ENCODE measurements around the gene TMBIM6.
"Not testable (repeated sequence)": the region's sequence is repeated elsewhere in the genome, so short reads cannot be mapped to it uniquely, and the experiment has no call there.

Gene TMBIM6, protein sequence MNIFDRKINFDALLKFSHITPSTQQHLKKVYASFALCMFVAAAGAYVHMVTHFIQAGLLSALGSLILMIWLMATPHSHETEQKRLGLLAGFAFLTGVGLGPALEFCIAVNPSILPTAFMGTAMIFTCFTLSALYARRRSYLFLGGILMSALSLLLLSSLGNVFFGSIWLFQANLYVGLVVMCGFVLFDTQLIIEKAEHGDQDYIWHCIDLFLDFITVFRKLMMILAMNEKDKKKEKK

DNA sequence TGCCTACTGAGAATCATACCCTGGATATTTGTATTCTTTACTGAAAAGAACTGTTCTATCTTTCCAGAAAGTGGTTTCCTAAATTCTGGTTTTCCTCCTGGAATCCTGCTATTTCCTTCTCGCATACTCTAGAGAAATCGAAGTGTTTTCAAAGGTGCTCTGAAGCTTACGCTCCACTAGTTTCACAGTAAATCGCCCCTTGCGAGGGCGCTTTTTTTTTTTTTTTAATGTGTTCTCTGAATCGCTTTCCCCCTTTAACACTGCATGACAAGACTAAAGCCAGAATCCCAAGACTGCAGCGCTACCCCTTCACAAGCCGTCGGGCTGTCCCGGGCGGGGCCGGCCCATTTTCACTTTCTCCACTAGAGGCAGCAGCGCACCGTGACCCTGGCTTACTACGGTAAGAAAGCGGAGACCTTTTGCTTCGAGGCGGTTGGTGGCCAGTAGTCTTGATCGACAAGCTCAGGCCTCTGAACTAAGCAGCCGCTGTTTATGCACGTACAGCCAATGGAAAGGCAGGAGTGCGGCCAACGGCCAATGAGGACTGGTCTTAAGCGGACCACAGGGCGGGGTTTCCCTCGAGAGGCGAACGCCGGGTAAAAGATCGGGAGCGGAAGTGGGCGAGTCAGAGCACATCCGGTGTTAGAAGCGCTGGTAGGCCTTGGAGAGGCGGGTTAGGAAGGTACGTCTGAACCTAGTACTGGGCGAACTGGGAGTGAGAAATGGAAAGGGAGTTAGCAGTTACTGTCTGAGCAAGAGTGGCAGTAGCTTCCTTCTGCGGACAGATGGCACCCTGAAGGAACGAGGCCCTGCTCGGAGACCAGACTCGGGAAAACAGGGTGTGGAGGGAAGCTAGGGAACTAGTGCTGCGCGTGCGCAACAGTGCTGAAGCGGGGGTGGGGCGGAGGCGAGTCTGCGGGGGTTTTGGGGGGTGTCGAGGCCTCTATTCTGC is at the start of gene TMBIM6:
TMBIM6 (plus strand) TSS at position 628 of the 952 bp plus-strand sequence. CDS start 10,937 bp downstream, outside the sequence.
- peak; percentile 100 for DNase-seq (ENCODE audit: low spot score)

DNA sequence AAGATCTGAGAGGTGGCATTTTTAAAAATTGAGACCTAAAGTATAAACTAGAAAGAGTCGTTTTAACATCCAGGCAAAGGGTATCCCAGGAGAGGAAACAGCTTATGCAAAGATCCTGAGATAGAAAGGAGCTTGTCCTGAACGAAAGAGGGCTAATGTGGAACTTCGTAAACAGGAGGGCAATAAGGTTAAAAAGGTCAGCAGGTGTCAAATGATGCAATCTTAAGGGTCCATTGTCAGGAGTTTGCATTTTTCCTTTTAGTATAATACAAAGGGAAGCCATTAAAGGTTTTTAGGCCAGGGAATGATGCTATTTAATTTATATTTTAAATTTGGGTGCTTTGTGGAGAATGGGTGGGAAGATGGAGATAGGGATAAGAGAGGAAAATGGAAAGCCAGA is 48.5 kb upstream of the TMBIM6 start:
- no peak for DNase-seq (ENCODE audit: low spot score)

DNA sequence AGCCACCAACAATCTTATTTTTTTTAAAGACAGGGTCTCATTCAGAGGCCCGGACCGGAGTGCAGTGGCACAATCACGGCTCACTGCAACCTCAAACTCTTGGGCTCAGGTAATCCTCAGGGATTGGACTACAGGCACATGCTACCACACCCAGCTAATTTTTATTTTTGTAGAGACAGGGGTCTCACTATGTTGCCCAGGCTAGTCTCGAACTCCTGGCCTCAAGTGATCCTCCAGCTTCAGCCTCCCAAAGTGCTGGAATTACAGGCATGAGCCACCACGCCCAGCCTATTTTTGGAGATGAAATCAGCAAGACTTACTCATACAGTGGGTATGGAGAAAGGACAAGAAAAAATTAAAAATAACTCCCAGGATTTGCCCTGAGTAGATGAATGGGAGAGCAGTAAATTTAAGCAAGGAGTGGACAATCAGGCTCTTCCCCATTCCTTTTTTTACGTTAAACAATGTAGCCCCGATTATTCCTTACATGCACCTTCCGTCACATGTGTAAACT is 47.4 kb upstream of the TMBIM6 start:
- no peak for DNase-seq (ENCODE audit: low spot score)

DNA sequence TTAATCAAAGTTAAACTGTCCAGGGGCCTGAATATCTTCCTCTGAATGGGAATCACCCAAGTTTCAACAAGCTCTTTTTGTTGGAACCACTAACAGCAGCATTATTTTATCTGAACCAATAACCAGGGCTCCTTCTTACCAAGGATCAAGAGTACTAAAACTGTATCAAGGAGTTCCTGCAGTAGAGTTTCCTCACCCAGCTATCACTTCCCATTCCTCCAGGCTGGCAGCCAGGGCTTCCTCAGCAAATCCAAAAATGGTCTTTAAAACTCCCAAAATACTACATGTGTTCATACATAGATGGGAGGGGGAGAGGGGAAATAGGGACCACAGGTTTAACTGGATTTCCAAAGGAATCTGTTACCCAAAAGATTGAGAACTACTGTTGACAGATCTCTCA is 44.6 kb upstream of the TMBIM6 start:
- DNase-seq (ENCODE audit: low spot score): no peak

DNA sequence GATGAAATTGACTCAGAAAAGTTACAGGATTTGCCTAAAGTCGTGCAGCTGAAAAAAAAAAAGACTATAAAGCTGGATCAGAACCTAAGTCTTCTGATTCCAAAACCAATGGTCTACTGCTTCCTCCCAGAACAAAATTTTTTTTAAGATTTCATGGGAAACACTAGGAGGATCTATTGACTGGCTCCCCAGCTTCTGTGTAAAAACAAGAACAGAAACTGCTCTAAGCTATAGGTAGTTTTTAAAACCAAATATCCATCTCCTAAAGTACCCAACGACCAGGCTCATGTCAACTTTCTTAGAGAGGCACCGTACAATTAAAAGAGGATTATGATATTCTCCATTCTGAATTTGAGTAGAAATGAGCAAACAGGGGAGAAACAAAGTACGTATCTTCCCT is 43.5 kb upstream of the TMBIM6 start:
- no peak for DNase-seq (ENCODE audit: low spot score)

DNA sequence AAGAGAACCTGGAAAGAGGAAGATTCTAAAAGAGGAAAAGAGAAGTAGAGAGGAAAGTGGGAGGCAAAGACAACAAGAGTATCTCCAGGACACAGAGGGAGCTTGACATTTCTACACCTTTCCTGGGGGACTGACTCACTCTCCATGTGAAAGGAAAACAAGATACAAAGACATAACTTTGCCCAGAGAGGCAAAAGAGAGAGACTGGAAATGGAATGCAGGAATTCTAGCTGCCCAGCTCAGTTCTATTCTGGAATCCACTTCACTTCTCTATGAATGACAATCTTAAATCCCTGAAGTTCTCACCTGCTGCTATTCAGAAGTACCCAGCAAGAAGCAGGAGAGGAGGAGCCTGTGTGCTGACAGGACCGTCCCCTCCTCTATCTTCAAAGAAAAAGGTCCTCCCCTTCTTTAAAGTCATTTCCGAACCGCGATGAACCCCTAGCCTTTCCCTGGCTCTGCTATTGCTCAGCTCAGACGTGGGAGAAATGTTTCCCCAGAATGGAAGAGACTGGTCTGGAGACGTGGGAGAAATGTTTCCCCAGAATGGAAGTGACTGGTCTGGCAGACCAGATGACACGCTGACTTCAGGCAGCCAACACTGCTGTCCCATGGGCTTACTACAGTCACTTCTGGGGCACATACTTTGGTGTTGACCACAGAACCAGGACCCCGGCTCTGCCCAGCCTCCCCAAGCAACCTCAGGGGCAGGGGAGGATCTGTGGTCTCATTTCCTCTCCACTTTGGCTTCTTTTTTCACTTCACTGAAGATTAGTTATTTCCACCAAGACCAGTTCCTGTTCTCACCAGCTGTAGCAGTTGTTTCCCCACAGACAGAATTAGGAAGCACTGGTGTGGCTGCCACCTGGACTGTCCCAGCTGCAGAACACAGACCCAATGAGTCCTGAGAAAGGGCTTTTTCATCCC is 42.5 kb upstream of the TMBIM6 start:
- peak; percentile 69 for DNase-seq (ENCODE audit: low spot score)

DNA sequence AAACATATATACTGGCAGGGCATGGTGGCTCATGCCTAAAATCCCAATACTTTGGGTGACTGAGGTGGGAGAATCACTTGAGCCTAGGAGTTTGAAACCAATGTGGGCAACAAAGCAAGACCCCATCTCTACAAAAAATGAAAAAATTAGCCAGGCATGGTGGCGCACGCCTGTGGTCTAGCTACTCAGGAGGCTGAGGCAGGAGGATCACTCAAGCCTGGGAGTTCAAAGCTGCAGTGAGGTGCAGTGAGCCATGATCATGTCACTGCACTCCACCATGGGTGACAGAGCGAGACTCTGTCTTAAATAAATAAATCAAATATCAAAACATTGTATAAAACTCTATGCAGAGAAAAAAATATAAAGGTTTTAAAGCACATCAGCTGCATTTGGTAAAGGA is 39.3 kb upstream of the TMBIM6 start:
- no peak for DNase-seq (ENCODE audit: low spot score)

DNA sequence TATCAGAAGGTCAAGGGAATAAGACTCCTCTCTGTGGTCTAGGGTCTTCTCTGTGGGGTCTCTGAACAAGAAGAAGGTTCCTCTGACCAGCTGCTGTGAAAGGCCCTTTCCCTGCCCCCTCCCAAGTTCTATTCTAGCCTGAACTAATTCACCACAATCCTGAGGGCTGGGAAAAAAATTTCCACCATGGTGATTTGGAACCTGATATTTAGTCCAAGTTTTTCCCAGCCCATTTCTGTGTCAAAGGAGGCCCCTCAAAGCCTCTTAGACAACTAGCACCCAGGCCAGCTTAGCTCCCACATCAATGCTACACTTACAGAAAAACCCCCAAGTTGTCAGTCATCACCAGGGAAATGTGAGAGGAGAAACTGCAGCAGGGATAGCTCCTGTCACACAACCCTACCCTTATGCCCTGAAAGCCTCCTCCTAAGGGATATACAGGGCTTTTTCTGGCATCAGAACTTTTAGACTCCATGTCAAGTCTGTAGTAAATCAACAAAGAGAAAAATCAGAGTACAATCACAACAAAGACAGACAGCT is 38.6 kb upstream of the TMBIM6 start:
- no peak for DNase-seq (ENCODE audit: low spot score)

DNA sequence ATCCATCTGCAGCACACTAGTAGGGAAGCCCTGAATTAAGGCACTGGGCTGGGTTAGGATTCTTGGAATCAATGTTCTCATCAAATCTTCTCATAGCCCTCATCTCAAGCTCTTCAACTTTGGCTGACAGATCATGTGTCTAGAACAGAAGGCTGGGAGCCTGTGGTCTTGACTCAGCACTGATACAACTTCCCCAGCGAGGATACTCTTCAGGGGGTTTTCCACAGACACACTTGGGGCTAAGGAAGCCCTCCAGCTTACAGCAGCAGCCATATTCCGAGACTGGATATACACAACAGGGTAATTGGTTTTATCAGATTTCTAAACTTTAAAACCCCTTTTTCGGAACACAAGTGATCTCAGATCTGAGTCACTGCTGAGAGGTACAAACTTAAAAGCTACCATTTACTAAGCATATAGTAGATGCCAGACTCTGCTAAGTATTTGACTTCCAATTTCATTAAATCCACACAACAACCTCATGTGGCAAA is 37.7 kb upstream of the TMBIM6 start:
- DNase-seq (ENCODE audit: low spot score): no peak

DNA sequence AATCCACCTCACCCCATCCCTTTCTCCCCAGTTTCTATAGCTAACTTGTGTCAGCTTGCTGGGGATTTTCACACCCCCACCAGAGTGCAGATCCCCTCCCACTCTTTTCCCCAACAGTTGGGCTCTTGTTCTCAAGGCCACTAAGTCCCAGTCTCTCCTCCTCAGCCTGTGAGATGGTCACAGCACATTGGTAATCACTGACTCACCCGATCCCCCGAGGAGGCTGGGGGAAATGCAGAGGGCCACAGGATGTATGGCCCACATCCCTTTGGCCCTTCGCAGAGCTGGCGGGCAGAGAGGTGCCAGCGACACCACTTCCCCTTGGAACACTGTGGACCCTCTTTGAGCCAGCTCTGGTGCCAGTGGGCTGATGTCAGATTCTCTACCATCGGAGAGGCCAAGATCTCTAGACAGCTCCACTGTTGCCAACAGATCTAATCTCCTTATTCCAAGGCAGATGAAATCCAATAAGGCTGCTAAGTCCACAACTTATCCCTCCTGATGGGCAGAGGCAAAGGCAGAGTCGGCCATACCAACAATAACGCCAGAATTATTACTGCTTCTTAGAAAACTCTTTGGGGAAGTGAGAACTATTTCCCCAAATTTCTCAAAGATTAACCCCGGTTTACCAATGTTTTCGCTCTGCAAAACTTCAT is 35.8 kb upstream of the TMBIM6 start:
- peak; percentile 58 for DNase-seq (ENCODE audit: low spot score)

DNA sequence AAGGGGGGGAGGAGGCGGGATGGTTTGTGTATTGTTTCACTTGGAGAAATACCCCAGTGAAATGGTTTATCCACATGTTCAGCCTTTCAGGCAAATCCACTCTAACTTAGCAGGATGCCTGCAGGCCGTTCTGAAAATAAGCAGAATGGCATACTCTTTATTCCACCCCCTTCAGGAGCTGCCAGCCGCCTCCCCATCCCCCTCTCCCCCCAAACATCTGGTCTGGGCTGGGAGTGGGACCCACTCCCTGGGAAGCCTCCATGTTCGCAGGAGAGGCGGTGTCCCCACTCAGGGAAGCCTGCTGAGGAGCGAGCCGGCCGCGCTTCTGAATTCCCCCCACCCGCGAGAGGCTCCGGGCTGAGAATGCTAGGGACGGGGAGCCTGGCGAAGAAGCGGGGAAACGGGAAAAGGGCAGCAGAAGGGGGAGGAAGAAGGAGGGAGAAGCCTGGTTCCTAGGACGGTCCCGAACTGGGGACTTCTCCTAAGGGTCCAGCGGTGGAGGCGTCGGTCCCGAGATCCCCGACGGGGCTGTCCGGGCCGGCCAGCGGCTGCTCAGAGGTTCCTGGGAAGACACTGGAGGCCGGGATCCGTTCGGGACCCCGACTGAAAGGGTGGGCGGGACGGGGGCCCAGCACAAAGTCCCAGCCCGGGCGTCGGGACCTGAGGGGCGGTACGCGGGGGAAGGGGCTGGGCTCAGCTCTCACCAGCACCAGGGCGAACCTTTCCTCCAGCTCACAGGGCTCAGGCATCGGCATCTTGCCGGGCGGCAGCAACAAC is 34.8 kb upstream of the TMBIM6 start:
- no peak for DNase-seq (ENCODE audit: low spot score)

DNA sequence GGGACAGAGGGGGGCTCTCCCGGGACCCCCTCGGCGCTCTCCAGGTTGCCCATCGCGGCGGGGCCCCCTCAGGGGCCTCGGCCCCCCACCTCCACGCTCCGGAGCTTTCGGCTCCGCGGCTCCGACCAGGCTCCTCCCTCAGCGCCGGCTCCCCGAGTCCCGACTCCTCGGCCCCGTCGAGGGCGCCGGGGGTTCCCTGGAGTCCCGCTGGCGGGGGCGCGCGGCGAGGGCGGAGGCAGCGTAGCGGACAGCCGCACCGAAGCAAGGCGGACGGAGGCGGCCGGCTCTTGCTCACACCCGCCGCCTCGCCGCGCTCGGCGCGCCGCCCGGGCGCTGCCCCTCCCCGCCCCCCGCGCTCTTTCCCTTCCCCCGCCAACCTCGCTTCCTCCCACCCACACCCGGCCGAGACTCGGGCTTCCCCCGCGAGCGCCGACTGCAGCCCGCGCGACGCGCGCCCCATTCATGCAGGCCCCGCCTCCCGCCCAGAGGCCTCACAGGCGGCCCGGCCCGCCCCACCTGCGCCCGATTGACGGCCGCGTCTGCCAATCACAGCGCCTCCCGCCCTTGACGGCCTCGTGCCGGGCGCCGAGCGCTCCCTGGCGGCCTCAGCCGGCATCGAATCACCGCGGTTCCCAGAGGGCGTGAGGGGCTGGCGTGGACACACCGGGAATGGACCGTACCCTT is 34.1 kb upstream of the TMBIM6 start, which contains the start of gene FMNL3:
FMNL3 (minus strand) TSS at position 278 of the 684 bp plus-strand sequence; CDS start at position 53, 225 bp downstream.
- peak; percentile 95 for DNase-seq (ENCODE audit: low spot score)

DNA sequence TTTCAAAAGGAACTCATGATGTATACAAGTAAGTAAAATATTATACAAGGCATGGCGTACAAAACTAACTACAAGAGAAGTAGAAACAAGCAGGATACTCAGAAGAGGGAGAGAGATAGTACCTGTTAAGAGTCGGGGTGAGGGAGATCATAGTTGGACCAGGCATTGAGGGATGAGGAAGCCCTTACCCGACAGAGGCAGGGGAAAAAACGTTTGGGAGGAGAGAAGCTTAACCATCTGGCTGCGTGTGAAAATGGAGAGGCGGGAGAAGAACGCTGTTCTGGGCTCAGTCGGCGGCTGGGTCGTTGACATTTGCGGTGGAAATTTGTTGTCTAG is 33.6 kb upstream of the TMBIM6 start:
- no peak for DNase-seq (ENCODE audit: low spot score)

DNA sequence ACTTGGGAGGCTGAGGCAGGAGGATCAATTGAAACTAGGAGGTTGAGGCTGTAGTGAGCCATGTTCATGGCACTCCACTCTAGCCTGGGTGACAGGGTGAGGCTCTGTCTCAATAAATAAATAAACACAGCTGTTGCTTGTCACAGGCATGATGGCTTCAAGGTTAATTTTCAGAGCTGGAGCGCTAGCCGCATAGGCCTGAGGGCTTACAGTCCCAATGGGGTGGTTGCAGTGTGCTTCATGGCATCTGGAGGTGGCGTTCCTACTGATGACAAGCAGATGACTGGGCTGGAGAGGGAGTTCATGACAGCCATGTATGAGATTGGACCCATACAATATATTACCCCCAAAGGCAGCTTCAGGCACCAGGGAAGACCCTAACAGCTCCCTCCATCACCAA is 32.5 kb upstream of the TMBIM6 start:
- DNase-seq (ENCODE audit: low spot score): no peak

DNA sequence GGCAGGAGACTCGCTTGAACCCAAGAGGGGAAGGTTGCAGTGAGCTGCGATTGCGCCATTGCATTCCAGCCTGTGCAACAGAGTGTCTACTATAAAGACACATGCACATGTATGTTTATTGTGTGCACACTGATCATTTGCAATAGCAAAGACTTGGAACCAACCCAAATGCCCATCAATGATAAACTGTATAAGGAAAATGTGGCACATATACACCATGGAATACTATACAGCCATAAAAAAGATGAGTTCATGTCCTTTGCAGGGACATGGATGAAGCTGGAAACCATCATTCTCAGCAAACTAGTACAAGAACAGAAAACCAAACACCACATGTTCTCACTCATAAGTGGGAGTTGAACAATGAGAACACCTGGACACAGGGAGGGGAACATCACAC is 27.4 kb upstream of the TMBIM6 start:
- not testable (repeated sequence) for DNase-seq (ENCODE audit: low spot score)

DNA sequence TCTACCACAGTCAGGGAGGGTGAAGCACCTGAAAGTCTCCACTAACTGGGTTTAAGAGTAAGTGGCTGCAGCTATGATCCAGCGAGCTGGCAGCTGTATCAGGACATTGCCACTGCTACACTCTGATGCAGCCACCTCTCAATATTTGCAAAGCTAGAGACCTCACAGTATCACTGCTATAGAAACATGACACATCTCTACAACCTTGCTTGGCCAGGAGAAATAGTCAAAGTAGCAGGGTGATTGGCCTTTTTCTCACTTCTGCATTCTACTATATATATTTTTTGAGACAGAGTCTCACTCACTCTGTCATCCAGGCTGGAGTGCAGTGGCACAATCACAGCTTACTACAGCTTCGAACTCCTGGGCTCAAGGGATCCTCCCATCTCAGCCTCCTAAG is 24.8 kb upstream of the TMBIM6 start:
- no peak for DNase-seq (ENCODE audit: low spot score)

DNA sequence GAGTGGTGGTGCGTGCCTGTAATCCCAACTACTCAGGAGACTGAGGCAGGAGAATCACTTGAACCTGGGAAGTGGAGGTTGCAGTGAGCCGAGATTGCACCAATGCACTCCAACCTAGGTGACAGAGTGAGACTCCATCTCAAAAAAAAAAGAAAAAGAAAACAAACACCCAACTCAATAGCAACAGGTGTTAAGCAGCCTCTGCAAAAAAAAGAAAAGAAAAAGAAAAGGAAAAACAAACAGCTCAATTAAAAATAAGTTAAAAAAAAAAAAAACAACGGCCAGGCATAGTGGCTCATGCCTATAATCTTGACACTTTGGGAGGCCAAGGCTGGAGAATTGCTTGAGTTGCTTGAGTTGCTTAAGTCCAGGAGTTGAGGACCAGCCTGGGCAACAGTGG is 23.6 kb upstream of the TMBIM6 start:
- DNase-seq (ENCODE audit: low spot score): not testable (repeated sequence)

DNA sequence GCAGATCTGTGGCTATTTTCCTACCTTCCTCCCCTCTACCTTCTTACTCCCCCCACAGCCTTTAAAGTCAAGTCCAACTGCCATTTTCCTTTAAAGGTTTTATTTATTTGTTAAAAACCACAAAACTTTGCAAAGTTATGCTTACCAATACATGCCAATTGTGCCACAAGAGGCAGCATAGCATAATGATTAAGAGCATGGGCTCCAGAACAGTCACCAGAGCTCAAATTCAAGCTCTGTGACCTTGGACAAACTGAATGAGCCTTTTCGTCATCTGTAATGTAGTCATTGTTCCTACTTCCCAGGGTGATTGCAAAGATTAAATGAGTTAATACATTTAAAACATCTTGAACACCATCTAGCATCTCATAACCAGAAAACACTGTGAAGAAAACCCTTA is 21.1 kb upstream of the TMBIM6 start:
- DNase-seq (ENCODE audit: low spot score): no peak

DNA sequence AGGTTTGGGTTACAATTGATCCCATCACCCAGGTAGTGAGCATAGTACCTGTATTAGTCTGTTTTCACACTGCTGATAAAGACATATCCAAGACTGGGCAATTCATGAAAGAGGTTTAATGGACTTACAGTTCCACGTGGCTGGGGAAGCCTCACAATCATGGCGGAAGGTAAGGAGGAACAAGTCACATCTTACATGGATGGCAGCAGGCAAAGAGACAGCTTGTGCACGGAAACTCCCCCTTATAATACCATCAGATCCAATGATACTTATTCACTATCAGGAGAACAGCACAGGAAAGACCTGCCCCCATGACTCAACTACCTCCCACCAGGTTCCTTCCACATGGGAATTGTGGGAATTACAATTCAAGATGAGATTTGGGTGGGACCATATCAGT is 20.0 kb upstream of the TMBIM6 start:
- DNase-seq (ENCODE audit: low spot score): not testable (repeated sequence)

DNA sequence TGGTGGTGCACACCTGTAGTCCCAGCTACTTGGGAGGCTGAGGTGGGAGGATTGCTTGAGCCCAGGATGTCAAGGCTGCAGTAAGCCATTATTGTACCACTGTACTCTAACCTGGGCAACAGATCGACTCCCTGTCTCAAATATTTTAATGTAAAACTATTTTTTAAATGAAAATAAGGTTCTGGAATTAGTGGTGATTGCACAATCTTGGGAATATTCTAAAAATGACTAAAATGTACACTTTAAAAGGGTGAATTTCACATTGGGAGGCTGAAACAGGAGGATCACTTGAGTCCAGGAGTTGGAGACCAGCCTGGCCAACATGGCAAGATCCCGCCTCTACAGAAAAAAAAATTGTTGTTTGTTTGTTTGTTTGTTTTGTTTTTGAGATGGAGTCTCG is 12.9 kb upstream of the TMBIM6 start:
- DNase-seq (ENCODE audit: low spot score): no peak

Data from pons (tissue), 1 donor.